K562 treated with DMSO at 1 percent for 4 hours (cell line): ENCODE results near the gene TBR1. TPM values are rescaled to one million over a fixed set of nuclear protein-coding genes. Genes with fewer than 3 reads are reported as not detected.

Source experiments
- total RNA-seq: library from RNA; unstranded; fragments of 300-600 nt; gene quantifications from 2 replicates; pipeline ENCODE4 v1.2.3, GENCODE V29; 2022; ENCODE audit not compliant: insufficient read depth

Gene TBR1
- 0.34 TPM in 1 of 2 replicates, not detected in the other for total RNA-seq

GRCh38 chr2:161415987-161416707 lies at the start of gene TBR1:
TBR1 (plus strand) TSS chr2:161416297; CDS start chr2:161416411, 114 bp downstream.

Other genes starting within 250 kb of the TBR1 start
- gene PSMD14, start 107.9 kb upstream of the TBR1 start, total RNA-seq = 69.2 and 70.0 TPM in 2 replicates
- not detected in 2 replicates for gene SLC4A10, start 208.1 kb downstream of the TBR1 start, total RNA-seq